ENCODE data around the gene VEPH1. TPM values are rescaled to one million over a fixed set of nuclear protein-coding genes. Genes with fewer than 3 reads are reported as not detected.

VEPH1 gene
- total RNA-seq, 1 donor: 23.2 TPM

- Histone ChIP-seq H3K4me2 (ENCODE audit: insufficient read depth, low read length) (no peak overlapping the region), H3K27ac (ENCODE audit: low read depth, low read length) (no peak overlapping the region), H3K36me3 (ENCODE audit: insufficient read depth, low read length) (no peaks in the 10 kb centered on the region), H3K79me2 (ENCODE audit: insufficient read depth, low read length) (no peaks in the 10 kb centered on the region), H3K27me3 (ENCODE audit: insufficient read depth, low read length) (no peaks in the 10 kb centered on the region), H3K4me3 (ENCODE audit: insufficient read depth, low read length) (no peak overlapping the region), H4K20me1 (ENCODE audit: insufficient read depth, low read length) (no peaks in the 10 kb centered on the region), H3K9me3 (ENCODE audit: low read depth, low read length) (no peaks in the 10 kb centered on the region), H3K4me1 (ENCODE audit: insufficient read depth, low read length) (peaks cover 21% of the 10 kb centered on the region), H2AFZ (ENCODE audit: low read length) (no peak overlapping the region)
- TF ChIP-seq CTCF (IDR thresholded peaks at IDR 0.05; ENCODE audit: extremely low read depth, low read depth, low read length): no peak
- no peak for DNase-seq (ENCODE audit: insufficient read length, low spot score, missing footprints)
Observed at GRCh38 chr3:157379525-157380140, 123.6 kb downstream of the VEPH1 start.

DNA sequence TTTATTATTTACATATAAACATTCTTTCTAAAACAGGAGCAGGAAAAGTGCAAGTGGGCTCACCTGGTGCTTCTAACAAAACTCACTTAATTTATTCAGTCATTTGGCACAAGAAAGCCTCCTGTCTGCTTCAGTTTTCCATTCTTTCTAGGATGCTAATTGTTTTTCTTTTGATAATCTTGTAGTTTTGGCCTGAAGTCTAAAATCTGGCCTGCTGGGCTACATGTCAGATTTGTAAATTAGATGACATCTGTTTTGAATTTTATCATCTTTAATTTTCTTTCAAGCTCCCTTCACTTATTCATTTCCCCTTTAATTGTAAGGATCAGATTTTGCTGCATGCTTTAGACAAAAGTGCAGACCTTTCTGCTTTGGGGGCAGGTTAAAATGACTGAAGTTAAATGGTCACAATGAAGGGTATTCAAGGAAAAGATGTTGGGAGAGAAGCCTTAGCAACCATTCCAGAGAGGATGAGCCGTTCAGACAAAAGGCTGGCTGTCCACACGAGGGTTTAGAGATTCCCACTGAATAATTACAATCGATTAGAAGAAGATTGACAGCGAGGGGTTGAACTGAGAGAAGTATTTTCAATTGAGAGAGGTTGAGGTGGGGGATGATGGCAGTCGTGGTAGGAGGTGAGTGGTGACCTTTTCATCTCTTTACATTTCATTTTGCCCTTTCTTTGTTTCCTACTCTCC lies 126.5 kb downstream of the VEPH1 start:
- Histone ChIP-seq H3K27me3 (ENCODE audit: insufficient read depth, low read length) (no peaks in the 10 kb centered on the region), H3K79me2 (ENCODE audit: insufficient read depth, low read length) (no peaks in the 10 kb centered on the region), H3K4me3 (ENCODE audit: insufficient read depth, low read length) (no peak overlapping the region), H4K20me1 (ENCODE audit: insufficient read depth, low read length) (no peaks in the 10 kb centered on the region), H3K36me3 (ENCODE audit: insufficient read depth, low read length) (peaks cover 3% of the 10 kb centered on the region), H3K27ac (ENCODE audit: low read depth, low read length) (no peak overlapping the region), H3K4me2 (ENCODE audit: insufficient read depth, low read length) (no peak overlapping the region), H2AFZ (ENCODE audit: low read length) (no peak overlapping the region), H3K4me1 (ENCODE audit: insufficient read depth, low read length) (peaks cover 21% of the 10 kb centered on the region), H3K9me3 (ENCODE audit: low read depth, low read length) (no peaks in the 10 kb centered on the region)
- no peak for DNase-seq (ENCODE audit: insufficient read length, low spot score, missing footprints)
- no peak for TF ChIP-seq CTCF (IDR thresholded peaks at IDR 0.05; ENCODE audit: extremely low read depth, low read depth, low read length)

- DNase-seq (ENCODE audit: insufficient read length, low spot score, missing footprints): no peak
- no peak overlapping the region for H3K4me3 ChIP-seq (ENCODE audit: insufficient read depth, low read length)
- H2AFZ ChIP-seq (ENCODE audit: low read length): peak overlapping the region; percentile 12
- H4K20me1 ChIP-seq (ENCODE audit: insufficient read depth, low read length): no peaks in the 10 kb centered on the region
- no peaks in the 10 kb centered on the region for H3K9me3 ChIP-seq (ENCODE audit: low read depth, low read length)
- H3K79me2 ChIP-seq (ENCODE audit: insufficient read depth, low read length): no peaks in the 10 kb centered on the region
- no peaks in the 10 kb centered on the region for H3K27me3 ChIP-seq (ENCODE audit: insufficient read depth, low read length)
- no peak overlapping the region for H3K27ac ChIP-seq (ENCODE audit: low read depth, low read length)
- TF ChIP-seq CTCF (IDR thresholded peaks at IDR 0.05; ENCODE audit: extremely low read depth, low read depth, low read length): no peak
- H3K4me1 ChIP-seq (ENCODE audit: insufficient read depth, low read length): peaks cover 29% of the 10 kb centered on the region
- H3K36me3 ChIP-seq (ENCODE audit: insufficient read depth, low read length): peaks cover 3% of the 10 kb centered on the region
- peak overlapping the region; percentile 40 for H3K4me2 ChIP-seq (ENCODE audit: insufficient read depth, low read length)
Observed at GRCh38 chr3:157375342-157375986, 127.8 kb downstream of the VEPH1 start.

DNA sequence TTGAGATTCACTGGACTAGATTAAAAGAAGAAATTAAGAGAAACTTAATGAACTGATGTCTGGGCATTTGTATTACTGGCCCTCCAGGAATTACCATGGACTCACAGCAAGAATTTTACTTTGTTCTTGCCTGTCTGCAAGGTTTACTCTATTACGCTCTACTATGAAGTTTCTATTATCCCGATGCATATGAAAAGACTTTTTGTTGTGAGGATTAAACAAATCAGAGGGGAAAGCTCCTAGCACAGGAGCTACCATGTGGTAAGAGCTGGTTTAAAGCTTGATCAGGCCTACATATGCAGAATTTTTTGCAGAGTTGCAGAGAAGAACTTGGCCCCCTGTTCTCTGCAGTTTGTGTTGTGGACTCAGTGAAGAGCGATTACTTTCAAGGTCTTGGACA lies 128.3 kb downstream of the VEPH1 start:
- H3K4me2 ChIP-seq (ENCODE audit: insufficient read depth, low read length): no peak overlapping the region
- no peaks in the 10 kb centered on the region for H3K27me3 ChIP-seq (ENCODE audit: insufficient read depth, low read length)
- H3K79me2 ChIP-seq (ENCODE audit: insufficient read depth, low read length): no peaks in the 10 kb centered on the region
- H3K36me3 ChIP-seq (ENCODE audit: insufficient read depth, low read length): peaks cover 3% of the 10 kb centered on the region
- no peak overlapping the region for H2AFZ ChIP-seq (ENCODE audit: low read length)
- no peaks in the 10 kb centered on the region for H4K20me1 ChIP-seq (ENCODE audit: insufficient read depth, low read length)
- no peak for DNase-seq (ENCODE audit: insufficient read length, low spot score, missing footprints)
- H3K9me3 ChIP-seq (ENCODE audit: low read depth, low read length): no peaks in the 10 kb centered on the region
- H3K27ac ChIP-seq (ENCODE audit: low read depth, low read length): no peak overlapping the region
- H3K4me1 ChIP-seq (ENCODE audit: insufficient read depth, low read length): peaks cover 35% of the 10 kb centered on the region
- TF ChIP-seq CTCF (IDR thresholded peaks at IDR 0.05; ENCODE audit: extremely low read depth, low read depth, low read length): no peak
- no peak overlapping the region for H3K4me3 ChIP-seq (ENCODE audit: insufficient read depth, low read length)
